ENCODE data around the gene RAB9A. TPM values are rescaled to one million over a fixed set of nuclear protein-coding genes. Genes with fewer than 3 reads are reported as not detected.

The RAB9A gene
- total RNA-seq, 4 donors from 2014 or later, result 20.2 to 31.8 (median 29.8) TPM

GRCh38 chrX:13756381-13756780, 67.5 kb downstream of the RAB9A start:
- no peak for TF ChIP-seq CTCF (IDR thresholded peaks at IDR 0.05)
- DNase-seq (ENCODE audit: low spot score), result no peak
- no peak for ATAC-seq (ENCODE audit: low FRiP score)

GRCh38 chrX:13759152-13759718, 70.3 kb downstream of the RAB9A start:
- ATAC-seq (ENCODE audit: low FRiP score) (no peak), DNase-seq (ENCODE audit: low spot score) (no peak)
- no peak for TF ChIP-seq CTCF (IDR thresholded peaks at IDR 0.05)

Other genes starting within 250 kb of the RAB9A start
- 1 to 10 TPM in 2 of 4 donors, under 1 TPM in 1, not detected in 1; 0.63 to 4.2 (median 1.2) TPM for gene EGFL6, start 119.5 kb upstream of the RAB9A start, total RNA-seq
- 1 to 10 TPM; 2.4 to 3.9 (median 3.6) TPM for gene TCEANC, start 36.0 kb upstream of the RAB9A start, total RNA-seq
- gene TRAPPC2, start 45.5 kb downstream of the RAB9A start, total RNA-seq, result 10 to 100 TPM in 1 of 4 donors, 1 to 10 TPM in 3; 6.6 to 13.1 (median 8.7) TPM
- 10 to 100 TPM; 13.2 to 25.1 (median 17.1) TPM for gene OFD1, start 45.6 kb downstream of the RAB9A start, total RNA-seq
- 1 to 10 TPM; 1.4 to 9.1 (median 6.5) TPM for gene GPM6B, start 128.0 kb downstream of the RAB9A start, total RNA-seq